ENCODE data around the gene KCP.

Gene KCP

GRCh38 chr7:128948976-128949760 is 38.7 kb upstream of the KCP start:
- Histone ChIP-seq H3K9ac (ENCODE audit: low read depth, low read length, poor library complexity, severe bottlenecking) (no peak overlapping the region), H3K9me2 (replicated peaks; ENCODE audit: low read depth, low read length) (no peaks in the 10 kb centered on the region), H3K79me2 (ENCODE audit: insufficient read depth, low read length) (peaks cover 28% of the 10 kb centered on the region), H3K4me3 (ENCODE audit: low read length, poor library complexity, severe bottlenecking) (no peak overlapping the region), H3K4me2 (ENCODE audit: low read depth, low read length, poor library complexity, severe bottlenecking) (no peak overlapping the region), H3K9me3 (ENCODE audit: insufficient read depth, low read depth, low read length) (no peaks in the 10 kb centered on the region), H3K4me1 (ENCODE audit: insufficient read depth, low read length, poor library complexity, severe bottlenecking) (peaks cover 8% of the 10 kb centered on the region), H3K36me3 (ENCODE audit: insufficient read depth, low read length) (peaks cover 96% of the 10 kb centered on the region), H4K20me1 (ENCODE audit: insufficient read depth, low read length, poor library complexity, severe bottlenecking) (peaks cover 6% of the 10 kb centered on the region), H3K27me3 (ENCODE audit: insufficient read depth, low read length, poor library complexity, severe bottlenecking) (no peaks in the 10 kb centered on the region), H2AFZ (ENCODE audit: low read length) (no peak overlapping the region), H3F3A (ENCODE audit: low read depth) (peaks cover 3% of the 10 kb centered on the region; the same call in 1 of the 2 replicates)
- TF ChIP-seq EZH2phosphoT487 (IDR thresholded peaks at IDR 0.05; ENCODE audit: borderline replicate concordance), result no peak
- TF ChIP-seq CTCF (conservative IDR thresholded peaks at IDR 0.05; ENCODE audit: low read length), result no peak

DNA sequence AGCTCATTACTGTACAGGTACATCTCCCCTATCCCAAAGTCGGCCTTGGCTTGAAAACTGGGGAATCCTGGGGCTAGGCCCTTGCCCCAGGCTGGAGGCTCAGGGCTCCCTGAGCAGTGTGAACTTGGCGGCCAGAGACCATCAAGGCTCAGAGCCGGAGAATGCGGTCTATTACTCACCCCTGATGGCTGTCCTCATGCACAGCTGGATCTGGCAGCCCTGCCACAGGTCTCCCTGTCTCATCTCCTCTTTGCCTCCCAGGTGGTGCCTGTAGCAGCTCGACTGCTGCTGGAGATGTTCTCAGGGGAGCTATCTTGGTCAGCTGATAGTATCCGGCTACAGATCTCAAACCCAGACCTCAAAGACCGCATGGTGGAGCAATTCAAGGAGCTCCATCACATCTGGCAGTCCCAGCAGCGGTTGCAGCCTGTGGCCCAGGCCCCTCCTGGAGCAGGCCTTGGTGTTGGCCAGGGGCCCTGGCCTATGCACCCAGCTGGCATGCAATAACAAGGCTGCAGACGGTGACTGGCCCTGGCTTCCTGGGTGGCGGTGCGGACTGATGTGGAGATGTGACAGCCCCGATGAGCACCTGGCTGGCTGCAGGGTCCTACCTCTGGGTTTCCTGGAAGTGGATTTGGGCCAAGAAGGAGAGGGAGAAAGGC is 37.9 kb upstream of the KCP start:
- Histone ChIP-seq H3F3A (ENCODE audit: low read depth) (peaks cover 3% of the 10 kb centered on the region; the same call in 1 of the 2 replicates), H3K79me2 (ENCODE audit: insufficient read depth, low read length) (peaks cover 35% of the 10 kb centered on the region), H3K27me3 (ENCODE audit: insufficient read depth, low read length, poor library complexity, severe bottlenecking) (no peaks in the 10 kb centered on the region), H2AFZ (ENCODE audit: low read length) (no peak overlapping the region), H3K9me3 (ENCODE audit: insufficient read depth, low read depth, low read length) (no peaks in the 10 kb centered on the region), H3K4me3 (ENCODE audit: low read length, poor library complexity, severe bottlenecking) (no peak overlapping the region), H3K36me3 (ENCODE audit: insufficient read depth, low read length) (peaks cover 93% of the 10 kb centered on the region; the same call in 1 of the 2 replicates), H3K4me1 (ENCODE audit: insufficient read depth, low read length, poor library complexity, severe bottlenecking) (peaks cover 14% of the 10 kb centered on the region), H3K4me2 (ENCODE audit: low read depth, low read length, poor library complexity, severe bottlenecking) (no peak overlapping the region), H4K20me1 (ENCODE audit: insufficient read depth, low read length, poor library complexity, severe bottlenecking) (peaks cover 11% of the 10 kb centered on the region), H3K9ac (ENCODE audit: low read depth, low read length, poor library complexity, severe bottlenecking) (no peak overlapping the region), H3K9me2 (replicated peaks; ENCODE audit: low read depth, low read length) (no peaks in the 10 kb centered on the region)
- TF ChIP-seq EZH2phosphoT487 (IDR thresholded peaks at IDR 0.05; ENCODE audit: borderline replicate concordance) (no peak), CTCF (conservative IDR thresholded peaks at IDR 0.05; ENCODE audit: low read length) (no peak)

DNA sequence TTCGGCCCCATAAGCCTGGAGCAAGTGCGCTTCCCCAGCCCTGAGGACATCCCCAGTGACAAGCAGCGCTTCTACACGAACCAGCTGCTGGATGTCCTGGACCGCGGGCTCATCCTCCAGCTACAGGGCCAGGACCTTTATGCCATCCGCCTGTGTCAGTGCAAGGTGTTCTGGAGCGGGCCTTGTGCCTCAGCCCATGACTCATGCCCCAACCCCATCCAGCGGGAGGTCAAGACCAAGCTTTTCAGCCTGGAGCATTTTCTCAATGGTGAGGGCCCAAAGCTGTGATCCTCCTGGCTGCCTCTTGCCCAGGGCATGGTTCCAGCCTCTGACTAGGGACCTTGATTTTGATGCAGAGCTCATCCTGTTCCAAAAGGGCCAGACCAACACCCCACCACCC is 37.3 kb upstream of the KCP start:
- TF ChIP-seq CTCF (conservative IDR thresholded peaks at IDR 0.05; ENCODE audit: low read length) (no peak), EZH2phosphoT487 (IDR thresholded peaks at IDR 0.05; ENCODE audit: borderline replicate concordance) (no peak)
- H3K9me3 ChIP-seq (ENCODE audit: insufficient read depth, low read depth, low read length), result no peaks in the 10 kb centered on the region
- no peaks in the 10 kb centered on the region for H3K27me3 ChIP-seq (ENCODE audit: insufficient read depth, low read length, poor library complexity, severe bottlenecking)
- no peak overlapping the region for H2AFZ ChIP-seq (ENCODE audit: low read length)
- H3K4me2 ChIP-seq (ENCODE audit: low read depth, low read length, poor library complexity, severe bottlenecking), result no peak overlapping the region
- no peak overlapping the region for H3K4me3 ChIP-seq (ENCODE audit: low read length, poor library complexity, severe bottlenecking)
- H3F3A ChIP-seq (ENCODE audit: low read depth), result peaks cover 3% of the 10 kb centered on the region; the same call in 1 of the 2 replicates
- H3K9me2 ChIP-seq (replicated peaks; ENCODE audit: low read depth, low read length), result no peaks in the 10 kb centered on the region
- H3K36me3 ChIP-seq (ENCODE audit: insufficient read depth, low read length), result peaks cover 87% of the 10 kb centered on the region; the same call in 1 of the 2 replicates
- H3K4me1 ChIP-seq (ENCODE audit: insufficient read depth, low read length, poor library complexity, severe bottlenecking), result peaks cover 17% of the 10 kb centered on the region
- peaks cover 40% of the 10 kb centered on the region for H3K79me2 ChIP-seq (ENCODE audit: insufficient read depth, low read length)
- H4K20me1 ChIP-seq (ENCODE audit: insufficient read depth, low read length, poor library complexity, severe bottlenecking), result peaks cover 11% of the 10 kb centered on the region
- H3K9ac ChIP-seq (ENCODE audit: low read depth, low read length, poor library complexity, severe bottlenecking), result no peak overlapping the region
